ENCODE measurements around the gene SOX10. TPM values are rescaled to one million over a fixed set of nuclear protein-coding genes. Genes with fewer than 3 reads are reported as not detected.
"Not testable (repeated sequence)": the region's sequence is repeated elsewhere in the genome, so short reads cannot be mapped to it uniquely, and the experiment has no call there.

Gene SOX10
- total and polyA plus RNA-seq, 7 experiments from 2014 or later = not detected

DNA sequence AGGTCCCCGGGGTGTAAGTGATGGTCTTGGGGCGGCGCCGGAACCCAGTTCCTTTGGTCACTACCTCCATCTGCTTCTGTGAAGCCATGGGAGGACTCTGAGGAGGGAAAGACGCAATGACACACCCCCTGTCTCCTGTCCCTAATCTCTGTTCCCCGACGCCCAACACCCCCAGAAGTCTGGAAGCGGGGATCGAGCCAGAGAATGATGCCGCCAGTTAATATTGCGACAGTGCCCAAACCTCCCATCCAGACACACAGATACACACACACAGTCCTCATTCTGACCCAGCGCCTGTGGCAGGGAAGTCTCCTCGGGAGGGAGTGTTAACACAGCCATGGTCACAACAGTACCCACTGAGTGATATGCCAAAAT is 31.3 kb downstream of the SOX10 start:
- H3K9me3 ChIP-seq (ENCODE audit: control insufficient read depth in 2 of 3, low read length in 3 of 3) = no peaks in the 10 kb centered on the region
- POLR2A ChIA-PET = interaction anchor here (1.5 to 1.9 kb wide), 2 partner anchors 13 to 136 kb away, joined by 3 to 6 read pairs; no protein-coding TSS in a partner anchor
- ATAC-seq (peak; percentile 62), DNase-seq (no peak)
- H3K9me3 Mint-ChIP-seq = peaks cover 0 to 2% (median 0%) of the 10 kb centered on the region in 11 donors
- H3K27ac ChIP-seq (ENCODE audit: low read depth, low read length) = peak overlapping the region; percentile 23
- peak overlapping the region; percentile 93 to 100 (median 99) for H3K4me3 Mint-ChIP-seq
- peak overlapping the region; percentile 93 to 99 (median 95) for H3K27ac Mint-ChIP-seq
- CTCF ChIA-PET = interaction anchor here (0.6 to 1.6 kb wide), 3 partner anchors 47 to 136 kb away, joined by 3 to 5 read pairs (median 3); partner anchors contain the start of gene MICALL1
- peak overlapping the region; percentile 96 for H3K4me3 ChIP-seq (ENCODE audit: low read length)
- intact Hi-C loops (cut with micrococcal nuclease) = loop anchor here (1.0 to 5.0 kb wide), 7 partner anchors 19 to 617 kb away; partner anchors contain the start of genes GCAT (in 2 of the 2), MICALL1 (in 2 of the 2), ANKRD54 (in 1 of the 2) and DMC1 (in 1 of the 2)
- peaks cover 4 to 20% (median 14%) of the 10 kb centered on the region in 5 donors for H3K27me3 Mint-ChIP-seq
- no peaks in the 10 kb centered on the region for H3K27me3 ChIP-seq (ENCODE audit: control insufficient read depth in 2 of 2, insufficient read depth in 2 of 2, low read length in 2 of 2)
- peaks cover 0 to 22% (median 9%) of the 10 kb centered on the region in 3 experiments for H3K36me3 ChIP-seq (ENCODE audit: control insufficient read depth in 2 of 3, insufficient read depth in 3 of 3, low read length in 3 of 3)
- H3K4me1 Mint-ChIP-seq = peaks cover 24 to 50% (median 47%) of the 10 kb centered on the region in 7 donors
- H3K36me3 Mint-ChIP-seq = peaks cover 9 to 18% (median 16%) of the 10 kb centered on the region in 5 donors
- peaks cover 13 to 18% of the 10 kb centered on the region in 2 donors for H3K4me1 ChIP-seq (ENCODE audit: control insufficient read depth in 2 of 2, insufficient read depth in 2 of 2, low read length in 2 of 2)

DNA sequence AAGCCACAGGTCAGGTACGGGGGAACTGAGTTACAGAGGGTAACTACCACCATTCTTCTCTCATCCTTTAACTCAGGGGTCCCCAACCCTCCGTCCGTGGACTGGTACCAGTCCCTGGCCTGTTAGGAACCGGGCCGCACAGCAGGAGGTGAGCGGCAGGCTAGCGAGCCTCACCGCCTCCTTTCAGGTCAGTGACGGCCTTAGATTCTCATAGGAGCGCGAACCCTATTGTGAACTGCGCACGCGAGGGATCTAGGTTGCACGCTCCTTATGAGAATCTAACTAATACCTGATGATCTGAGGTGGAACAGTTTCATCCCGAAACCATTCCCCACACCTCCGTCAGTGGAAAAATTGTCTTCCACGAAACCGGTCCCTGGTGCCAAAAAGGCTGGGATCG is 31.7 kb downstream of the SOX10 start:
- H3K4me3 Mint-ChIP-seq = peak overlapping the region; percentile 93 to 100 (median 99)
- H3K9me3 Mint-ChIP-seq, DNase-seq: not testable (repeated sequence)

DNA sequence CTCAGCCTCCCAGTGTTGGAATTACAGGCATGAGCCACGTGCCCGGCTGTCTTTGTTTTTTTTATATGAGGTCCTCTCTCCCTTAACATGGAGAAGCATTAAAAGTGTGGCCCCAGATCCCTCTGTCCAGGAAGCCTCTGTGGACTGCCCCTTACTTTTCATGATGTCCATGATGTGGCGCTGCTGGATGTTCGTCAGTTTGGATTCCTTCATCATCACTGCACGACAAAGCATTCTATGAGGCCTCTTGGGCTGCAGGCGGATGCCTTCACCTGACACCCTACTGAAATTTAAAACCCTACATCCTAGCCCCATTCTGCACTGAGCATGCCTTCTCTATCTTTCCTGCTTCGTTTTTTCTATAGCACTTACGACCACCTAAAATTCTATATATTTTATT is 33.0 kb downstream of the SOX10 start:
- Histone ChIP-seq H3K27me3 (ENCODE audit: control insufficient read depth in 2 of 2, insufficient read depth in 2 of 2, low read length in 2 of 2) (no peaks in the 10 kb centered on the region), H3K36me3 (ENCODE audit: control insufficient read depth in 2 of 3, insufficient read depth in 3 of 3, low read length in 3 of 3) (peaks cover 0 to 5% (median 0%) of the 10 kb centered on the region in 3 experiments), H3K9me3 (ENCODE audit: control insufficient read depth in 2 of 3, low read length in 3 of 3) (no peaks in the 10 kb centered on the region), H3K4me1 (ENCODE audit: control insufficient read depth in 2 of 2, insufficient read depth in 2 of 2, low read length in 2 of 2) (peaks cover 13 to 18% of the 10 kb centered on the region in 2 donors), H3K27ac (ENCODE audit: low read depth, low read length) (no peak overlapping the region), H3K4me3 (ENCODE audit: low read length) (no peak overlapping the region)
- Mint-ChIP-seq H3K36me3 (peaks cover 0 to 5% (median 4%) of the 10 kb centered on the region in 5 donors), H3K9me3 (peaks cover 0 to 2% (median 0%) of the 10 kb centered on the region in 11 donors), H3K4me3 (peak overlapping the region in 1 of 10 donors; percentile 25), H3K4me1 (peaks cover 16 to 35% (median 31%) of the 10 kb centered on the region in 7 donors), H3K27me3 (peaks cover 4 to 20% (median 14%) of the 10 kb centered on the region in 5 donors), H3K27ac (no peak overlapping the region)
- ChIA-PET POLR2A (no interaction called here), CTCF (interaction anchor here (0.7 kb wide), 1 partner anchor 127 kb away, joined by 3 read pairs; no protein-coding TSS in a partner anchor)
- DNase-seq (no peak), ATAC-seq (no peak)
- intact Hi-C loops (cut with micrococcal nuclease) = loop anchor here in 1 of 2 donors (5.0 kb wide), 1 partner anchor 144 kb away; the partner anchor contains the start of gene GCAT

More for the DNA sequence above, 31.7 kb downstream of the SOX10 start:
- peaks cover 0 to 18% (median 9%) of the 10 kb centered on the region in 3 experiments for H3K36me3 ChIP-seq (ENCODE audit: control insufficient read depth in 2 of 3, insufficient read depth in 3 of 3, low read length in 3 of 3)
- POLR2A ChIA-PET; ATAC-seq; H3K9me3 ChIP-seq (ENCODE audit: control insufficient read depth in 2 of 3, low read length in 3 of 3); H3K27ac ChIP-seq (ENCODE audit: low read depth, low read length); H3K27me3 ChIP-seq (ENCODE audit: control insufficient read depth in 2 of 2, insufficient read depth in 2 of 2, low read length in 2 of 2): not testable (repeated sequence)
- peak overlapping the region; percentile 96 for H3K4me3 ChIP-seq (ENCODE audit: low read length)
- H3K27me3 Mint-ChIP-seq = peaks cover 4 to 20% (median 14%) of the 10 kb centered on the region in 5 donors
- H3K4me1 Mint-ChIP-seq = peaks cover 22 to 47% (median 43%) of the 10 kb centered on the region in 7 donors
- peaks cover 13 to 18% of the 10 kb centered on the region in 2 donors for H3K4me1 ChIP-seq (ENCODE audit: control insufficient read depth in 2 of 2, insufficient read depth in 2 of 2, low read length in 2 of 2)
- peaks cover 7 to 16% (median 12%) of the 10 kb centered on the region in 5 donors for H3K36me3 Mint-ChIP-seq
- intact Hi-C loops (cut with micrococcal nuclease) = loop anchor here (1.0 to 5.0 kb wide), 7 partner anchors 18 to 618 kb away; partner anchors contain the start of genes GCAT (in 2 of the 2), MICALL1 (in 2 of the 2), ANKRD54 (in 1 of the 2) and DMC1 (in 1 of the 2)
- CTCF ChIA-PET = interaction anchor here (0.7 kb wide), 1 partner anchor 125 kb away, joined by 4 read pairs; no protein-coding TSS in a partner anchor
- peak overlapping the region in 4 of 9 donors; percentile 80 to 98 (median 94) for H3K27ac Mint-ChIP-seq

DNA sequence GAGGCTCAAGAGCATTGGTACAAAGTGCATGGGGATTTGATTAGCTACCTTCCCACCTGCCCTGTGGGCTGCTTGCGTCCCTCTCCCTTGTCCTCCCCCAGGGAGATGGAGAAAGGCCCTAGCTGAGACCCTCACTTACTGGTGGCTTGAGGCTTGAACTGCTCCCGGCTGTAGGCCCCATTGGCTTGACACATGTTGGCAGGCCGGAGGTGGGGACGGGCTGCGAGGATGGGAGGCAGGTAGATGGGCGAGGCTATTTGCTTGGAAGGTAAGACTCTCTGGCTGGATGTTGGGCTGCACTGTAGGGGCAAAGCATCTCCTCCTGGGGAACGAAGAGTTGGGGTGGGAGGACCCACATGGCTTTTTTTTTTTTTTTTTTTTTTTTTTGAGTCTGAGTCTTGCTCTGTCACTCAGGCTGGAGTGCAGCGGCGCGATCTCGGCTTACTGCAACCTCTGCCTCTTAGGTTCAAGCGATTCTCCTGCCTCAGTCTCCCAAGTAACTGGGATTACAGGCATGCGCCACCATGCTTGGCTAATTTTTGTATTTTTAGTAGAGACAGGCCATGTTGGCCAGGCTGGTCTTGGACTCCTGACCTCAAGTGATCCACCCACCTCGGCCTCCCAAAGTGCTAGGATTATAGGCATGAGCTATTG is 37.1 kb downstream of the SOX10 start:
- H3K36me3 Mint-ChIP-seq; H3K9me3 ChIP-seq (ENCODE audit: control insufficient read depth in 2 of 3, low read length in 3 of 3); ATAC-seq; DNase-seq; H3K4me3 Mint-ChIP-seq; H3K27ac Mint-ChIP-seq; H3K27ac ChIP-seq (ENCODE audit: low read depth, low read length); H3K27me3 ChIP-seq (ENCODE audit: control insufficient read depth in 2 of 2, insufficient read depth in 2 of 2, low read length in 2 of 2); H3K4me1 ChIP-seq (ENCODE audit: control insufficient read depth in 2 of 2, insufficient read depth in 2 of 2, low read length in 2 of 2); H3K36me3 ChIP-seq (ENCODE audit: control insufficient read depth in 2 of 3, insufficient read depth in 3 of 3, low read length in 3 of 3); intact Hi-C loops (cut with micrococcal nuclease); H3K9me3 Mint-ChIP-seq; H3K27me3 Mint-ChIP-seq; H3K4me1 Mint-ChIP-seq; POLR2A ChIA-PET; H3K4me3 ChIP-seq (ENCODE audit: low read length): not testable (repeated sequence)
- CTCF ChIA-PET = interaction anchor here (0.6 kb wide), 1 partner anchor 67 kb away, joined by 4 read pairs; no protein-coding TSS in a partner anchor

DNA sequence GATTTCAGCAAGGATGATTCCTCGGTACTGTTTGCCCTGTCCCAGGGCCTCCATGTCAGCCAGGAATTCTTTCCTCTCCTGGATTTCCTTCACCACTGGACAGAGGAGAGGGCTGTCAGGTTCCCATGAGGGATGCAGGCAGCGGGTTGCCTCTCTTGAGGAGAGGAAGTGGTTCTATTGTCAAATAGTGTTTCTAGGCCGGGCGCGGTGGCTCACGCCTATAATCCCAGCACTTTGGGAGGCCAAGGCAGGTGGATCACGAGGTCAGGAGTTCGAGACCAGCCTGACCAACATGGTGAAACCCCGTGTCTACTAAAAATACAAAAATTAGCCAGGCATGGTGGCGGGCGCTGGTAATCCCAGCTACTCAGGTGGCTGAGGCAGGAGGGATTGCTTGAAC is 39.9 kb downstream of the SOX10 start:
- H3K36me3 Mint-ChIP-seq = peaks cover 0 to 20% (median 4%) of the 10 kb centered on the region in 5 donors
- H3K9me3 ChIP-seq (ENCODE audit: control insufficient read depth in 2 of 3, low read length in 3 of 3); H3K4me3 Mint-ChIP-seq; intact Hi-C loops (cut with micrococcal nuclease); H3K9me3 Mint-ChIP-seq; H3K4me3 ChIP-seq (ENCODE audit: low read length); DNase-seq; H3K4me1 Mint-ChIP-seq; ATAC-seq; H3K27ac ChIP-seq (ENCODE audit: low read depth, low read length); POLR2A ChIA-PET; H3K4me1 ChIP-seq (ENCODE audit: control insufficient read depth in 2 of 2, insufficient read depth in 2 of 2, low read length in 2 of 2); H3K27me3 Mint-ChIP-seq; H3K27ac Mint-ChIP-seq; H3K27me3 ChIP-seq (ENCODE audit: control insufficient read depth in 2 of 2, insufficient read depth in 2 of 2, low read length in 2 of 2): not testable (repeated sequence)
- CTCF ChIA-PET = interaction anchor here (1.4 kb wide), 1 partner anchor 10 kb away, joined by 3 read pairs; no protein-coding TSS in a partner anchor
- peaks cover 0 to 26% (median 0%) of the 10 kb centered on the region in 3 experiments for H3K36me3 ChIP-seq (ENCODE audit: control insufficient read depth in 2 of 3, insufficient read depth in 3 of 3, low read length in 3 of 3)

DNA sequence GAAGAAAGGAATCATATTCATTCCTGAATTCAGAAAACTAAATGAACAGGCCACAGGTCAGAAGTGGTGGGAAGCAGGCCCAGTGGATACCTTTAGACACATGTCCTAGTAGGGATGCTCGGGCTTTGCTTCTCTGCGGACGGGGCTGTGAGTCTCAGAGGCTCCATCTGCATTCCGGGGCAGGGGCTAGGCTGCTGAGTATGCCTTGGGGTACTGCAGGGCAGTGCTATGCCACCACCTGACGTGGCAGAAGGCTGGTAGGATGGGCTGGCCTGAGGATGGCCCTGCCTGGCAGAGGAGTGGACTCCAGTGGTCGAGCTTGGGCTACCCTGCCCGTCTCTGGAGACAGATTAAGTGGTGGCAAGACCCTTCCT is 40.5 kb downstream of the SOX10 start:
- H3K4me3 Mint-ChIP-seq = no peak overlapping the region
- CTCF ChIA-PET = interaction anchor here (1.4 kb wide), 1 partner anchor 10 kb away, joined by 3 read pairs; no protein-coding TSS in a partner anchor
- POLR2A ChIA-PET = no interaction called here
- no peak overlapping the region for H3K27ac ChIP-seq (ENCODE audit: low read depth, low read length)
- H3K27ac Mint-ChIP-seq = no peak overlapping the region
- H3K27me3 Mint-ChIP-seq = no peaks in the 10 kb centered on the region
- ATAC-seq = no peak
- no peaks in the 10 kb centered on the region for H3K27me3 ChIP-seq (ENCODE audit: control insufficient read depth in 2 of 2, insufficient read depth in 2 of 2, low read length in 2 of 2)
- no peak for DNase-seq
- intact Hi-C loops (cut with micrococcal nuclease) = no loop called here
- H3K4me1 Mint-ChIP-seq = peaks cover 0 to 2% (median 0%) of the 10 kb centered on the region in 7 donors
- peaks cover 0 to 26% (median 0%) of the 10 kb centered on the region in 3 experiments for H3K36me3 ChIP-seq (ENCODE audit: control insufficient read depth in 2 of 3, insufficient read depth in 3 of 3, low read length in 3 of 3)
- H3K4me1 ChIP-seq (ENCODE audit: control insufficient read depth in 2 of 2, insufficient read depth in 2 of 2, low read length in 2 of 2) = no peaks in the 10 kb centered on the region
- no peak overlapping the region for H3K4me3 ChIP-seq (ENCODE audit: low read length)
- H3K36me3 Mint-ChIP-seq = peaks cover 0 to 20% (median 4%) of the 10 kb centered on the region in 5 donors
- H3K9me3 ChIP-seq (ENCODE audit: control insufficient read depth in 2 of 3, low read length in 3 of 3) = no peaks in the 10 kb centered on the region
- H3K9me3 Mint-ChIP-seq = no peaks in the 10 kb centered on the region
